IPS-20b (cell line): ENCODE results near the gene COX6A1.

ENCODE experiments used
- H3K27ac ChIP-seq: one replicate; pipeline ENCODE4 v1.5.1; 2013; ENCODE audit warnings: low read length
- H3K27me3 ChIP-seq: 2 replicates; pipeline ENCODE4 v1.6.1; 2013; ENCODE audit warnings: mild to moderate bottlenecking, low read length, inconsistent platforms; ENCODE audit not compliant: insufficient read depth
- H3K36me3 ChIP-seq: 2 replicates; pipeline ENCODE4 v1.6.1; 2013; ENCODE audit warnings: low read depth, mild to moderate bottlenecking, inconsistent platforms, low read length, moderate library complexity; ENCODE audit not compliant: insufficient read depth
- H3K4me1 ChIP-seq: 2 replicates; pipeline ENCODE4 v1.6.1; 2013; ENCODE audit warnings: mild to moderate bottlenecking, control low read depth, inconsistent platforms, low read length, moderate library complexity; ENCODE audit not compliant: insufficient read depth
- H3K4me3 ChIP-seq: 2 replicates; pipeline ENCODE4 v1.5.1; 2013; ENCODE audit warnings: mild to moderate bottlenecking, low read length, inconsistent platforms
- H3K9ac ChIP-seq: 2 replicates; pipeline ENCODE4 v1.6.1; 2013; ENCODE audit warnings: low read depth, mild to moderate bottlenecking, inconsistent platforms, low read length, moderate library complexity
- H3K9me3 ChIP-seq: 2 replicates; pipeline ENCODE4 v1.6.1; 2013; ENCODE audit warnings: mild to moderate bottlenecking, low read depth, low read length, inconsistent platforms; ENCODE audit not compliant: insufficient read depth

Gene COX6A1

DNA sequence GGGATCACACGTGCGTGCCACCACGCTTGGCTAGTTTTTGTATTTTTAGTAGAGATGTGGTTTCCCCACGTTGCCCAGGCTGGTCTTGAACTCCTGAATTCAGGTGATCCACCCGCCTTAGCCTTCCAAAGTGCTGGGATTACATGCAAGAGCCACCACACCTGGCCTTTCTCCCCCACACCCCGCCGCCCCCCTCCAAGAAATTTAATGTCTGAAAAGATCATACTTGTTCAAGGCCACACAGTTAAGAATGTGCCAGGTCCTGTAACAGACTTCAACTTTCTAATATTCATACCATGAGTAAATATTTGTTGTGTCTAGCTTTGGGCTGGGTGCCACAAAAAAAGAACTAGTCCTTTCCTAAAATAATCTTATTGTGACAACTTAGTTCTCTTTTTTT is 17.4 kb downstream of the COX6A1 start:
- Histone ChIP-seq H3K27ac (no peak overlapping the region), H3K4me3 (no peak overlapping the region), H3K27me3 (no peaks in the 10 kb centered on the region), H3K9ac (no peak overlapping the region), H3K9me3 (no peaks in the 10 kb centered on the region), H3K4me1 (no peaks in the 10 kb centered on the region), H3K36me3 (peaks cover 74% of the 10 kb centered on the region)

DNA sequence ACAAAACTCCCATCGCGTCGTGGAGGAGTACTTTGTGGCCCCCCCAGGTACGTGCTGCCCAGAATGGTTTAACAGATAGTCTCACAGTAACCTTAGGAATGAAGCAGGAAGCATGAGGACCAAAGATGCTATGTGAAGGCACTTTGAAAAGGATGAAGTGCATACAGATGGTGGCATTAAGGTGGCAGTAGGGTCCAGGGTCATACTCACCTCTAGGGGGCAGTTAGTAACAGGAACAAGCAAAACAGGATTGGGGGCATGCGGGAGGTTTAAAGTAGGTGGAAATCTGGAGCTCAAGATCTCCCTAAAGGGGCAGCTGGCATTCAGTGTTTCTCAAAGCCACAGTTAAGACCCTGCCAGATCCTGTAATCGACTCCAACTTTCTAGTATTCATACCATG is 19.2 kb downstream of the COX6A1 start:
- no peak overlapping the region for H3K4me3 ChIP-seq
- no peak overlapping the region for H3K9ac ChIP-seq
- H3K9me3 ChIP-seq, result no peaks in the 10 kb centered on the region
- H3K4me1 ChIP-seq, result no peaks in the 10 kb centered on the region
- no peak overlapping the region for H3K27ac ChIP-seq
- peaks cover 87% of the 10 kb centered on the region for H3K36me3 ChIP-seq
- H3K27me3 ChIP-seq, result no peaks in the 10 kb centered on the region

DNA sequence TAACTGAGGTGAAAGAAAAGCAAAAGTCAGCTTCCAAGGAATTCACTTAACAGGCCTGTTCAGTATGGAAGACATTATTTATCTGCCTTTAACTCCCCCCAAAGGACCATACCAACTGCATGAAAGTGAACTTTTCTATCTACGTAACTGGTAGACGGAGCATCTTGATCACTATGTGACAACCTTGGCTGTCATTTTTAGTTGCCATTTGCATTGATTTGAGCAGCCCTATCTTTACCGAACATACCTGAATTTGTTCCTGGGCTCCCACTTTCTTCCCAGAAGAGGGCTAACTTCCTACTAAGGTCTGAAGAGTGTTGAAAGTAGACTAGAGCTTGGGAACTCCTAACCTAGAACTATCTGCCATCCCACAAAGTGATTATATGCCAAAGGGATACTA is 22.2 kb downstream of the COX6A1 start:
- no peaks in the 10 kb centered on the region for H3K4me1 ChIP-seq
- no peak overlapping the region for H3K27ac ChIP-seq
- peaks cover 92% of the 10 kb centered on the region for H3K36me3 ChIP-seq
- H3K9me3 ChIP-seq, result no peaks in the 10 kb centered on the region
- H3K27me3 ChIP-seq, result no peaks in the 10 kb centered on the region
- no peak overlapping the region for H3K9ac ChIP-seq
- H3K4me3 ChIP-seq, result no peak overlapping the region

DNA sequence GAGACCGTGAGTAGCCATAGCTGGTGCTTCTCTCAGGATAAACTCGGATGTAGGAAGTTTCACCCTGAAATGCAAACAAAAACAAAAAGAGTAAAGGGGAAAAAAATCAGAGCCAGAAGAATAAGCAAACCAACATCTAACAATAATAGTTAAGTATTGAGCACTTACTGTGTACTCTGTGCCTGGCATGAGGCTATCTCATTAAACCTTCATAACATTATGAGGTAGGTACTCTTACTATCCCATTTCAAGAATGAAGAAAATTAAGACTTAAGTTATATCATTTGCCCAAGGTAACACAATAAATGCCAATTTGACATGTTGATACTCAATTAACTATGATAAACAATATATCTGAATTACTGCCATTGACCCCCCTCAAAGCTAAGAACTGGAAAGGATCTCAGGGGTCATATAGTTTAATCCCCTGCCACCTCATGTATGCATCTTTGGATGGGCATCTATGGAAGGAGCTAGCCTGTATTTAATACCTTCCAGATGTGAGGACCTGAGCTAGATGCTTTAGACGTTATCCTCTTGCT is 24.3 kb downstream of the COX6A1 start:
- H3K4me1 ChIP-seq, result no peaks in the 10 kb centered on the region
- H3K36me3 ChIP-seq, result peaks cover 93% of the 10 kb centered on the region

DNA sequence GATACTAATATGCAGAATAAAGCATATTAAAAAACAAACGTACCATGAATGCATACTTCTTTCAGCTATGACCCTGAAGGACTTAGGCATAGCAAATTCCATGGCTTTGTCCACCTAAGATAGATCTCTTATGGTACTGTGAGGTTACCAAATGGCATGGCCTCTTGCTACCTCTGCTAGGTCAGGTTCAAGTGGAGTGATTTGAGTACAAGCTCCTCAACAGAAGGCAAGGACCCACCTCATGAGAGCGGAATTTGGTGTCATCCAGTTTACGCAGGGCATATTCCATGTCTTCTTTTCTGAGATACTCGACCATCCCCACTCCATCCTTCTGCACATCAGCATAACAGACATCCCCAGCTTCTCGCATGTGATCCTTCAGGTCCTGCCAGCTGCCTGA is 25.8 kb downstream of the COX6A1 start:
- Histone ChIP-seq H3K27ac (no peak overlapping the region), H3K9ac (no peak overlapping the region), H3K9me3 (no peaks in the 10 kb centered on the region), H3K4me1 (peaks cover 4% of the 10 kb centered on the region; the same call in 1 of the 2 replicates), H3K36me3 (peaks cover 87% of the 10 kb centered on the region), H3K27me3 (no peaks in the 10 kb centered on the region), H3K4me3 (no peak overlapping the region)

More for the DNA sequence above, 24.3 kb downstream of the COX6A1 start:
- no peaks in the 10 kb centered on the region for H3K9me3 ChIP-seq
- no peaks in the 10 kb centered on the region for H3K27me3 ChIP-seq
- no peak overlapping the region for H3K9ac ChIP-seq
- no peak overlapping the region for H3K4me3 ChIP-seq
- no peak overlapping the region for H3K27ac ChIP-seq

DNA sequence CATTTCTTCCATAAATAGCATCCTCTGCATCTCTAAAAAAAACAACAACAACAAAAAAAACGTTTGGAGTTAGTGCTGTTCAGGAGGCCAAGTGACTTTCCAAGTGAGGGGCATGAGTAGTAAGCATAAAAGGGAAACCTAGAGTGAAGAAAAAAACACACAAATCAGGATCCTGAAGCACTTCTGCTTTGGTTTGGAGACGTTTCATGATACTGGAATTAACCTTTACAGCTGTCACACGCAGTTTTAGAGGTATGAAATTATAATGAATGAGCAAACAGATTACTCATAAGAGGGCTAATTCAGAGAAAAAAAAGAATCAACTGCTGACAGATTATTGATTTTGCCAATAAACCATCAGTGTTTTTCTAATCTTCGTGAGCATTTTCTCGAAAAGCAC is 27.8 kb downstream of the COX6A1 start:
- H3K36me3 ChIP-seq, result peaks cover 68% of the 10 kb centered on the region
- no peak overlapping the region for H3K4me3 ChIP-seq
- peaks cover 4% of the 10 kb centered on the region; the same call in 1 of the 2 replicates for H3K4me1 ChIP-seq
- no peak overlapping the region for H3K9ac ChIP-seq
- no peaks in the 10 kb centered on the region for H3K27me3 ChIP-seq
- no peak overlapping the region for H3K27ac ChIP-seq
- H3K9me3 ChIP-seq, result no peaks in the 10 kb centered on the region

DNA sequence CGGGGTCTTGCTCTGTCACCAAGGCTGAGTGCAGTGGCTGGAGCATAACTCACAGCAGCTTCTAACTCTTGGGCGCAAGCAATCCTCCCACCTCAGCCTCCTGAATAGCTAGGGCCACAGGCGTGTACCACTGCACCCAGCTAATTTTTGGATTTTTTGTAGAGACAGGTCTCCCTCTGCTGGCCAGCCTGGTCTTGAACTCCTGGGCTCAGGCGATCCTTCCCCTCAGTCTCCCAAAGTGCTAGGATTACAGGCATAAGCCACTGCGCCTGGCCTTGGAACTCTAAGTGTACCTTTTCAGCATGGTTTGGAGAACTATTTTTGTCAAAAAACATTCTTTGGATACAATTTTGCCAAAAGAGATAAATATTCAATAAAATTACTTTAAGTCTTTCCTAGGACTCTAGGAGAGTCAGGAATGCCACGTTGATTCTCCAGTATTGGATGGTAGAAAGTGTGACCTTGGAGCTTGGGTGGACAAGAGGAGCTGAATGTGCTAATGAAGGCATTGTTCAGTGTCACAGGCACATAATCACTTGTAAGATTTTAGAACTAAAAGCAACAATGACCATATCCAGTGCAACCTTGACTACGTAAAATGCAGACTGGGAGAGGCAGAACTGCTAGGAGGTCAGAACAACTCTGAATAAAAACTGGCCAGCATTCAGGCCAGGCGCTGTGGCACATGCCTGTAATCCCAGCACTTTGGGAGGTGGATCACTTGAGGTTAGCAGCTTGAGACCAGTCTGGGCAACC is 28.8 kb downstream of the COX6A1 start:
- H3K9ac ChIP-seq, result no peak overlapping the region
- no peak overlapping the region for H3K4me3 ChIP-seq
- H3K9me3 ChIP-seq, result no peaks in the 10 kb centered on the region
- H3K27me3 ChIP-seq, result no peaks in the 10 kb centered on the region
- H3K36me3 ChIP-seq, result peaks cover 58% of the 10 kb centered on the region
- H3K4me1 ChIP-seq, result peaks cover 4% of the 10 kb centered on the region; the same call in 1 of the 2 replicates
- H3K27ac ChIP-seq, result no peak overlapping the region

DNA sequence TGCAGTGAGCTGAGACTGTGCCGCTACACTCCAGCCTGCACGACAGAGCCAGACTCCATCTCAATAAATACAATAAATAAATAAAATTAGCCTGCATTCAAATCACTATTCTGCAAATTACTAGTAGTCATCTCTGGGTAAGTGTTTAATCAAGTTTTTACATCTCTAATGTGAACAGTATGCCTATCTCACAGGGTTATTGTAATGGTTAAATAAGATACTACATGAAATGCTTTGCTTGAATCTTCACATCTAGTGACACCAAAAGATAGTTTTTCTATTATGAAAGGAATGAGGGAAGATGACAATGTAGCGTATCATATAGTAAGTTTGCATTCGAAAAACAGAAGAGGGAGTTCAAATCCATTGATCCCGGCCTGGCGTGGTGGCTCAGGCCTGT is 29.5 kb downstream of the COX6A1 start:
- no peaks in the 10 kb centered on the region for H3K27me3 ChIP-seq
- H3K9me3 ChIP-seq, result no peaks in the 10 kb centered on the region
- H3K4me3 ChIP-seq, result no peak overlapping the region
- H3K9ac ChIP-seq, result no peak overlapping the region
- H3K27ac ChIP-seq, result no peak overlapping the region
- H3K4me1 ChIP-seq, result peaks cover 4% of the 10 kb centered on the region; the same call in 1 of the 2 replicates
- peaks cover 51% of the 10 kb centered on the region for H3K36me3 ChIP-seq

DNA sequence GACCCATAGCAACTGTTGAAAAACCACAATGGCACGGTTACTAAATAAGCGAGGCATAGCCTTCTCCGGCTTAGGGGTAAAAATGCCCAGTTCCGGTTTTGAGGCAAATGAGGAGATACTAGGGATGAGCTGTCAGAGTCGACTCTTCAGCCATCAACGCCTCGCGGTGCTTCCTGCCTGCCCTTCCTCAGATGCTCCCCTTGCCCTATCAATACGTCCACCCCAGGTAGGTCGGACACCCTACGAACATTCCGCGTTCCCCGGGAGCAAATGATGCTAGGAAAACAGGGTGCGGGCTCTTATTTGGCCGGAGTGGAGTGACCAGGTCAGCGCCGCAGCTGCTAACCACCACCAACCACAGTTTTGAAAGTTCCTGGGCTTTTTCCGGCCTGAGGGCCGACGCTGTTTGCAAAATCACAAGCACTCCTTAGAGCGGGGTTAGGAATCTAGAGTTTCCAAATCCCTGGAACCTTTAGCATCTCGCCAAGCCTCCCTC is 30.5 kb downstream of the COX6A1 start:
- peak overlapping the region; percentile 39 for H3K27ac ChIP-seq
- H3K4me1 ChIP-seq, result peaks cover 4% of the 10 kb centered on the region; the same call in 1 of the 2 replicates
- H3K36me3 ChIP-seq, result peaks cover 42% of the 10 kb centered on the region
- no peaks in the 10 kb centered on the region for H3K9me3 ChIP-seq
- H3K27me3 ChIP-seq, result no peaks in the 10 kb centered on the region
- H3K9ac ChIP-seq, result peak overlapping the region; percentile 89
- peak overlapping the region; percentile 91 for H3K4me3 ChIP-seq

DNA sequence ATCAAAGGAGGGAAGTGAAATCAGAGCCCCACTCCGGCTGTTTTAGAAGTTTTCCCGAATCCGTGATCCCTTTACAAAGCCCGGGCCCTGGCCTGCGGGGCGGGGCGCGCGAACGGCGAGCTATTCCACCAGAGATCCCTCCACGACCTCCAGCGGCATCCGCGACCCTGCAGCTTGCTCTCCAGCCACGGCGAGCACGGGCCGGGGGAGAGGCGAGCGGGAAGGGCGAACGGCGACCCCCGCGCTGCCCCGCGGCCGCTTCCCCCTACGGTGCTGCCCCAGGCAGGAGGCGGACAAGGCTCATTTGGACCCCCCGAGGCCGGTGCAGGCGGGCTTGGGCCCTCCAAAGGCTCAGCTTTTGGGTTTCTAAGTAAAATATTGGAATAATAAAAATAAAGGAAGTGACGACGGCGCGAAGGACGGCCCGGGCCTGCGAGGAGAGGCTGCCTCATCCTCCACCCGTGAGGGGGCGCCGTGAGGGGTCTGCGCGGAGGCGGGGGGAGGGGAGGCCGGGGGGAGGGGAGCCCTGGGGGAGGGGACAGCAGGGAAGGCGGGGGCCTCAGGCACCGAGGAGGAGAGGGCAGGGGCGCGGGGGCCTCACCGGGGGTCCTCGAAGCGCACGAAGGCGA is 31.0 kb downstream of the COX6A1 start:
- Histone ChIP-seq H3K9ac (peak overlapping the region; percentile 89), H3K9me3 (no peaks in the 10 kb centered on the region), H3K4me1 (peaks cover 4% of the 10 kb centered on the region; the same call in 1 of the 2 replicates), H3K27me3 (no peaks in the 10 kb centered on the region), H3K36me3 (peaks cover 36% of the 10 kb centered on the region), H3K27ac (peak overlapping the region; percentile 83), H3K4me3 (peak overlapping the region; percentile 91)

DNA sequence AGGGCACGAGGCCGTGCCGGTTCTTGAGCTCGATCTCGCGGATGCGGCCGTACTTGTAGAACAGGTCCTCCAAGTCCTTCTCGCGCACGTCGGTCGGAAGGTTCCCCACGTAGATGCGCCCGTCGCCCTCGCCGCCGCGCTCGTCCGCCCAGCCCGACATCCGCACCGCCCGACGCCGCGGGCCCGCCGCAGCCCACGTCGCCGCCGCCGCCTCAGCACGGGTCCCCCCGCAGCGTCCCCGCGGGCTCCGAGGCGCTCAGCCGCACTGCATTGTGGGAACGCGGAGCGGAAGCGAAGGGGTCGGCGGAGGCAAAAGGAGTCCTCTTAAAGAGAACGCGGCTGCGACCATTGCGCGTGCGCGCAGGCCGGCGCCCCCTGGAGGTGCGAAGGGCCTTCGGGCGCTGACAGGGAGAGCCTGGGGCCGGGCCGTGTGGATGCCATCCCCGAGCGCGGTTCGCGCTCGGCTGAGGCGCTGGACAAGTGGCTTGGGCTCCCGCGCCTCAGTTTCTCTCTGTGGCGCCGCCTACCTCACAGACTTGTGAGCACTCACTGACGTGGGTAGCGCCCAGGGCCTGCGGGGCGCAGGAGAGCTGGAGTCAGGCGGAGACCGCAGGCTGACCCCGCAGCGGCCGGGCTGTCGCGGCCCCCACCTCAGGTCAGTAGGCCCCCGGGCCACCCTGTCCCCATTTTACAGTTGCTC is 31.7 kb downstream of the COX6A1 start, which contains the start of gene SRSF9:
TSS of gene SRSF9 (minus strand) at position 299 of the 700 bp plus-strand sequence. CDS start at position 160, 139 bp downstream.
- H3K9ac ChIP-seq, result peak within 1 kb of the TSS; percentile 89
- H3K9me3 ChIP-seq, result no peaks in the 10 kb centered on the region
- peak within 1 kb of the TSS; percentile 83 for H3K27ac ChIP-seq
- H3K4me3 ChIP-seq, result peak within 1 kb of the TSS; percentile 91
- H3K36me3 ChIP-seq, result peaks cover 30% of the 10 kb centered on the region
- H3K27me3 ChIP-seq, result no peaks in the 10 kb centered on the region
- peaks cover 9% of the 10 kb centered on the region; the same call in 1 of the 2 replicates for H3K4me1 ChIP-seq
